HG03196 (cell line): ENCODE measurements around the gene BIRC7.
"Not testable (repeated sequence)": the region's sequence is repeated elsewhere in the genome, so short reads cannot be mapped to it uniquely, and the experiment has no call there.

Experiments
- ATAC-seq: cut with Tn5 transposase; IDR thresholded peaks from one replicate; pipeline ENCODE4 v1.9.1; 2021; ENCODE audit not compliant: unreplicated experiment

The BIRC7 gene

GRCh38 chr20:63206878-63207277, 28.8 kb upstream of the BIRC7 start:
- no peak for ATAC-seq

GRCh38 chr20:63208346-63208909, 27.3 kb upstream of the BIRC7 start:
- no peak for ATAC-seq

GRCh38 chr20:63210011-63210605, 25.6 kb upstream of the BIRC7 start:
- ATAC-seq, result no peak

- ATAC-seq, result no peak
Observed at GRCh38 chr20:63212393-63212730, 23.3 kb upstream of the BIRC7 start.

- no peak for ATAC-seq
Observed at GRCh38 chr20:63212792-63213191, 22.9 kb upstream of the BIRC7 start.

GRCh38 chr20:63214514-63214913, 21.2 kb upstream of the BIRC7 start:
- ATAC-seq, result no peak

GRCh38 chr20:63215101-63216040, 20.3 kb upstream of the BIRC7 start:
- peak; percentile 31 for ATAC-seq

GRCh38 chr20:63216041-63216848, 19.5 kb upstream of the BIRC7 start, which contains the start of gene YTHDF1:
Gene YTHDF1 (minus strand): TSS chr20:63216131. CDS start chr20:63215892, 239 bp downstream.
- peak; percentile 77 for ATAC-seq

- no peak for ATAC-seq
Observed at GRCh38 chr20:63216849-63217471, 18.7 kb upstream of the BIRC7 start.

- no peak for ATAC-seq
Observed at GRCh38 chr20:63217706-63218105, 18.0 kb upstream of the BIRC7 start.

- ATAC-seq, result no peak
Observed at GRCh38 chr20:63218701-63219446, 16.8 kb upstream of the BIRC7 start.

GRCh38 chr20:63219447-63219821, 16.3 kb upstream of the BIRC7 start:
- no peak for ATAC-seq

- ATAC-seq, result no peak
Observed at GRCh38 chr20:63219866-63220521, 15.7 kb upstream of the BIRC7 start.

- no peak for ATAC-seq
Observed at GRCh38 chr20:63220696-63221399, 14.9 kb upstream of the BIRC7 start.

- ATAC-seq, result not testable (repeated sequence)
Observed at GRCh38 chr20:63221400-63222053, 14.2 kb upstream of the BIRC7 start.

GRCh38 chr20:63222541-63222940, 13.2 kb upstream of the BIRC7 start:
- no peak for ATAC-seq

- no peak for ATAC-seq
Observed at GRCh38 chr20:63223121-63223825, 12.4 kb upstream of the BIRC7 start.

- no peak for ATAC-seq
Observed at GRCh38 chr20:63223826-63224207, 11.9 kb upstream of the BIRC7 start.
